UCSD-AML1 (cell line): ENCODE measurements around the gene ADGRA3.
A peak's percentile ranks its signal among the peaks of the same experiment; 100 is the strongest.

Experiments used
- DNase-seq: peaks from one replicate; lab custom pipeline; 2025; ENCODE audit not compliant: unreplicated experiment; lab: John Stamatoyannopoulos, UW

The ADGRA3 gene

DNA sequence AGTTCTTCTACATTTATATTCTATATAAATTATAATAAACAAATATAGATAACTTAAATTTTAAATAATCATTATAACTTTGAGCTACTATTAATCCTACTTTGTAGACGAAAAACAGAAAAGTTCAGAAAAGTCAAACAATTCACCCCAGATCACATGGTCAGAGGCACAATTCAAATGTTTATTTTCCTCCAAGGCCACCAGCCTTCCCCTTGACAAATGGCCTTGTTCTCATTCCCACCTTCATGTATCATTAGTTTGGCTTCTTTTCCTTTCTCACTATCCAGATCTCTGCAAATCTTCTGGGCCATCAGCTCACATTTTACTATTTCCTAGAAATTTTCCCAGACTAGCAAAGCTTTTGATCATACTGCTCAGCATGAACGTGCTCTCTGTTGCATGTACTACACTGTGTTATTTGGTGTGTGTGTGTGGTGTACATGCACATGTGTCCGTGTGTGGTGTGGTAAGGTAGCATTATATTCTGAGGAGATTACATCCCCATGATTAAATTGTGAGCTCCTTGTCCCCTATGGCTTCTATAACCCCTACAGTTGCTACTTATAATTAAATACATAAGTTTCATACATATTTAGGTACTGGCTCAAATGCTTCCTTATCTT, 61.5 kb downstream of the ADGRA3 start:
- no peak for DNase-seq

DNA sequence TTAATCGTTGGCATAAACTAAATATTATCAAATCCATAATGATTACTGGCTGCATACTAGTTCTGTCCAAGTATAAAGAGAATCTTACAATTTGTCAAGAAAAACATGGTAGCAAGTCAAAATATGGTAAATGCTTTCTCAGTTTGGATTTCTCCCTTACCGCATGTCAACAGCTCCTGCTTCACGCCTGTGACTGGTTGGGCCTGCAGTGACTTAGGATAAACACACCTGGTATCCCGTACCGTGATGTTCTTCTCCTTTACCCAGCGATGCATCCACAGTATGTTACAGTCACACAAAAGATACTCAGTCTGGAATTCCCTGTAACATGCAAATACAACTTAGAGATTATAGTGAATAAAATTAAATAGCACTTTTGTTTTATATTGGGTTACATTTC, 71.1 kb downstream of the ADGRA3 start:
- no peak for DNase-seq

DNA sequence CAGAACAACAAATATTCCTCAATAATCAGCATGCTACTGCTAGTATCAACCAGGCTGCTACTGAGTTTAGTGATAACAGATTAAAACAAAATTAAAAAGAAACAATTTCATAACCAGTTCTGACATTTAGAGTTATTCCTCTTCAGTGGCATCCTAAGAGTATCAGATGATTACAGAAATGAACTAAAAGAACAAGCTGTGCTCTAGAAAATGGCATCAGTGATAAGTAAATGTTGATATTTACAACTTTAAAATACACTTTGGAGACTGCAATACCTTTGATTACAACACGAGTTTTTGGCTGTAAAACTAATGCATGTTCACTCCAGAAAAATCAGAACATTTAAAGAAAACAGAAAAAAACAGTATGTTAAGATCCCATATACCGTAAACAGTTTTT, 72.9 kb downstream of the ADGRA3 start:
- no peak for DNase-seq

DNA sequence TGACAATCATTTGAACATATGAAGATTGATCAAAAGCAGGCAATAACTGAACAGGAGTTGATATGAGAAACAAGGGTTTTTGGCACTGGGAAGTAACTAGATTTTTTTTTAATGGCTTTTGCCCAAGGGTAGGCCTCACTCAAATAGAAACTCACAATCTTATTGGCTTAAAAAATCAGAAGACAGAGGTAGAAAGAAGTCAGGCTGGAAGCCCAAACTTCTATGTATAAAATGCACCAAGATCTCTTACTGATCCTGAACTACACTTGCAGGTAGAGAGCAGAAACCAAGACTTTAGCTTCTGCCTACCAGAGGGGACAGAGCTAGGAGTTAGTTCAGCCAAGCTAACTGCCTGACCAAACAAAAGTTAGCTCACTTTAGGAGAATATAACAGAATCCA, 74.9 kb downstream of the ADGRA3 start:
- DNase-seq: no peak

DNA sequence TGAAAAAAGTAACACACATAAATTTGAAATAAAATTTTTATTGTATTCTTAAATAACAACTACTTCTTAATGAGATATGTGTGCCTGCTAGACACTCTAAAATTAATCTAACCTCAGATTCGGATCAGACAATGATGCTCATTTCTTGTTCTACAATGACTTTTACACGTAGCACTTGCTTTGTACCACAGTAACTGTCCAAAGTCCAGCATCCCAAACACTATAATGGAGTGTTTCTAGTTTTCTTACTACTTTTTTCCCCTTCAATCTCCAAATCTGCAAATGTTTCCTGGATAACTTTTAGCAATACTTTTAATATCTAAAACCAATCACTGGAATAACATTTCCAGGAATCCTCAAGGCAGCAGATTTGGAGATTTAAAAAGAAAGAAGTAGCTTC, 75.9 kb downstream of the ADGRA3 start:
- DNase-seq: no peak

DNA sequence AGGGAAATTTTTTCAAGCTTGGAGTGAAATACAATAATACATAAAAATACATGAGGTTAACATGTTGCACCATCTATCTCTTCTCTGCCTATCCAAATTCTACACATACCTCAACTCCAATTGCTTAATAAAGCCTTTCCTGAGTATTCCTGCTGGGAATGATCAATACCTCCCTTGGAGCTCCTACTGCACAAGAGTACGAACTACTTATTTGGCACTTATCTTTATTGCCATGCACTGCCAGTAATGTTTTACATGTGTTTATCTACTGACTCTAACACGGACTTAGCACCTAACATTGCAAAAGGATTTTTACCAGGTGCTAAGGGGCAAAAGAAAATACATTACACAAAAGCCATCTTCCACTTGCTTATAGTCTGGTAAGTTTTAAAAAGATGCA, 80.2 kb downstream of the ADGRA3 start:
- DNase-seq: no peak

DNA sequence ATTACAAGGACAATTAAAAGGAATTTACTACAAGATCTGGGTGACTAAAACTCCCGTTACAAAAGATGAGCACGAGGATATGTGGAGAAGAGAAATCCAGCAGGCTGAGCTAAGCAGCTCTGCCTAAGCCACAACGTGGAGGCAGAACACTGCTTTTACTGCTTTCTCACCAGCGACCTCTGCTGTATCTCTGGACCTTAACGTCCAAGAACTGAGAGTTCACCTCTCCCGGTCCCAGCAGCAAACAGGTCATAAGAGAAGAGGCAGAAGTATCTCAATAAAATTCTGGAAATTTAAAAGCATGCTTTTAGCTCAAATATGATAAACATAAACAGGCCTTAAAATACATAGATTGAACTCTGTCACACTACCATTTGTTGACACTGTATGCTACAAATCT, 81.0 kb downstream of the ADGRA3 start:
- DNase-seq: no peak

DNA sequence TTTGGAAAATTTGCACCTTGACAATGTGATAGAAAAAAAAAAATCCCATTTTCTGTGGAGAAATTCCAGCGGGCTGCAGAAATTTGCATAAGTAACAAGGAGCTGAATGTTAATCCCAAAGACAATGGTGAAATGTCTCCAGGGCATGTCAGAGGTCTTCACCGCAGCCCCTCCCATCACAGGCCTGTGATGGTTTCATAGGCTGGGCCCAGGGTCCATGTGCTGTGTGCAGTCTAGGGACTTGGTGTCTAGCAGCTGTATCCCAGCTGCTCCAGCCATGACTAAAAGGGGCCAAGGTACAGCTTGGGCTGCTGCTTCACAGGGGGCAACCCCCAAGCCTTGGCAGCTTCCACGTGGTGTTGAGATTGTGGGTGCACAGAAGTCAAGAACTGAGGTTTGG, 85.2 kb downstream of the ADGRA3 start:
- DNase-seq: no peak

DNA sequence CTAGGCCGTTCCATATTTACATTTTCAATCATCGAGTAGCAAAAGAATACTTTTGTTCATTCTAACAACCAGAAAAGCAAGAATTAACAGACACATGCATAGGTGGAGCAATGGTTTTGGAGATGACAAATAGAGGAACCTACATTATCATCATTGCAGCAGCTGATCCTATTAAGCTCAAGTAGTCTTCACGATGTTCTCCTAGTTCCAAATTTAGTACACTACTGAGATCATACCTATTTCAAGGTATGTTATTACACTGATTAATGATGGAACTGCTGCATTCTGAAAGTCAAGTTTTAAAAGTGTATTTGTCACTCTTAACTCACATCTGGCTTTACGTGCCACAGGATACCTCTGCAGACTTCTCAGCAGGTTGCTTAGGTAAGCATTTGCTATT, 87.4 kb downstream of the ADGRA3 start:
- DNase-seq: no peak

DNA sequence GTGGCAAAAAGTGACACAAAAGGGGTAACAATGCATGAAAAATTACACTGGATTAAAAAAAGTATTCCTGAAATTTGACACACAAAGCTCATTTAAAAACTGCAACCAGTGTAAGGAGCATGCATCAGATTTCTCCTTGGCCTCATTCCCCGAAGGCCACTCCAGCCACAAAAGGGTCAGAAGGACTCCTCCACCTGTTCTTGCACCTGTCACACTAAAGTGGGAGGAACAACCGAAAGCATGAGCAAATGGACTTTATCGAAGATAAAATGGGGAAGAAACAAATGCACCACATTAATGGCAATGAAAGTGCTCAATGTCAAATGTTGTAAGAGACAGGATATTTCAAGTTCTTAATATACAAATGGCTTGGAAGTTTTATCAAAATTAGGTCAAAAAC, 88.2 kb downstream of the ADGRA3 start:
- no peak for DNase-seq

DNA sequence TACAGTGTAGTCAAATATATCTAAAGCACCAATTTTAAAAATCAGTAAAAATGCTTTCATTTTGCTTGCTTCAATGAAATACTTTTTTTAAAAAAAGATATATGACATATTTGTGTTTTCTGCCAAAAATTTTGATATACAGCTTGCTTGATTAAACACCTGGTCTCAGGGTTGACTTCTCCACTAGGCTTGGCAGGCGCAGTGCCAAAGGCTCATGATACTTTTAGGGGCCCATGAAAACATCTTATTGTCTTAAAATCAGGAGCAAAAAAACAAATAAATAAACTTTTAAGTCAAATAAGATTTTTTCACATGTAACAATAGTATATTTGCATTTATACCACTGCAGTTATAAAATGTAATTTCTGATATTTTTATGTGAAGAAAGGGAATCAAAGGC, 95.6 kb downstream of the ADGRA3 start:
- no peak for DNase-seq

DNA sequence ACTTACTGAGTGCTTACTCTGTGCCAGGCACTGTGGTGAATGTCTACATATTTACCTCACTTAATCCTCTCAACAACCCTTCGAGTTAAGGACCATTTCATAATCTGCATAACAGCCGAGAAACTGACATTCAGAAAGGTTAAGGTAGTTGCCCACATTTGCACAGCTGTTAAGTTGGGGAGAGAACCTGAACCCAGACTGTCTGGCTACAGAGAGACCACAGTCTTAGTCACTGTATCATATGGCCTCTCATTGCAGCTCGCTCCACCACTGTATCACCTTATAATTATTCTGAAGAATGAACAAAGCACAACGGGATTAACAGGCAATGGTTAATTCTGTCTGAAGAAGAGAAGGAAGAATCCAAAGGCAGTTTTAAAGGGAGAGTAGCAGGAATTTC, 98.5 kb downstream of the ADGRA3 start:
- DNase-seq: no peak

DNA sequence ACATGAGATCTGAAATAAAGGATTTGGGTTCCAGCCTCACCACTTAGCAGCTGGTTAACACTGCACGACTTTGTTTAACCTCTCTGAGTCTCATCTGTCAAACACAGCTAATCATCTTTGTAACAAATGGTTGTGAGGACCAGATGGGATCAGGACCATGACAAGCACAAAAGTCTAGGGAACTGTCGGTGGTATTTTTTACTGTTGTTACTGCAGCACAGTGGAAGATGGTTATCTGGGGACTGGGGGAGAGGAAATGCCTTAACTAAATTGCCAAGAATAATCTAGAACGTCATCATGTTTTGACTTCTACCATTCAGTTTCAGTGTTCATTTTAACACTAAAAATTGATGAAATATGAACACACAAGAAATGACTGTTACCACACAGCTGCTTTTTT, 99.5 kb downstream of the ADGRA3 start:
- DNase-seq: no peak

DNA sequence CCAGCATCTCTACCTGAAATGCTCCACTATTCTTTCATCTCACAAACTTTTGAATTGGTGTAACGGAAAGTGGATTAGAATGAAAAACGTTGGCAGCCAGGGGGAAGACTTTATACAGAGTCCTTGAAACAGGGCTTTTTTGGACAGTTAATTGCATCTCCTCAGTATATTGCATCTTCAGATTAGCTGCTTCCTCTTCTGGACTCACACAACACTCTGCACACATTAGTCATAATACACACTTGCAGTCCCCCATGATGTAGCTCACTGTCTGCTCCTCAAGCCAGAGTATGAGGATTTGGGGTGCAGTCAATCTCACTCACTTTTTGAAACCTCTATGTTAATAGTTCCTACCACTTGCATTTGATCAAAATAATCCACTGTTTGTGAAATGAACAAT, 101.0 kb downstream of the ADGRA3 start:
- DNase-seq: no peak

DNA sequence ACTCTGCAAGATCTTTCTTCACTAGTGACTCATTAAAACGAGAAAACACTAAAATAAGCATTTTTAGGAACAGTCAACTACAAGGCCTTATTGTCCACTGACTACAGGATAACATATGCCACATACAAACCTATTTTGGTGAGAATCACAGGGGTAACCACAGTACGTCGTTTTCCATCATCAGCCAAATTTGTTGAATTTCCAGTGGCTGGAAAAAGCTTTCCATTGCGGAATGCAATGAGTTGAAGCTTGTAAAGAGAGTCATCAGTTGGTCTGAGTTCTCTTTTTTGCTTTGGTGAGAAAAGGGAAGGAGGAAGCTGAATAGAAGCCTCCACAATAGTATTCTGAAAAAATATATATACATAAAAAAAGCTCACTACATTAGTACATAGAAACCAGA, 102.4 kb downstream of the ADGRA3 start:
- DNase-seq: no peak

DNA sequence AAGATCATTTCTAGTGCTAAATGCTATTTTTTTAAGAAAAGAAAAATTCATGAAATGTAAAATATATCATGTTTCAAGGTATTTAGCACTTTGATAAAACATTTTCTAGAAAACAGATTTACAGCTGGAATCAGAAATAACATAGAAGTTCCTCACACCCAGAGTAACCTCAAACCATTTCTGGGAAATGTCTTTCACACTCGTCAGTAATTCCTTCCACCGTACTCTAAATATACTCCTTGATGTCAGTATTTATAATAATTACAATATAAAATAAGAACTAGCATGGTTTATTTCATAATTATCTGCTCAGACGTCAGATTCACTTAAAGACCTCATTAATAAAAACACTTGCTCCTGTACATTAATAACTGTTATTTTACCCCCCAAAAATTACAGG, 103.9 kb downstream of the ADGRA3 start:
- no peak for DNase-seq

DNA sequence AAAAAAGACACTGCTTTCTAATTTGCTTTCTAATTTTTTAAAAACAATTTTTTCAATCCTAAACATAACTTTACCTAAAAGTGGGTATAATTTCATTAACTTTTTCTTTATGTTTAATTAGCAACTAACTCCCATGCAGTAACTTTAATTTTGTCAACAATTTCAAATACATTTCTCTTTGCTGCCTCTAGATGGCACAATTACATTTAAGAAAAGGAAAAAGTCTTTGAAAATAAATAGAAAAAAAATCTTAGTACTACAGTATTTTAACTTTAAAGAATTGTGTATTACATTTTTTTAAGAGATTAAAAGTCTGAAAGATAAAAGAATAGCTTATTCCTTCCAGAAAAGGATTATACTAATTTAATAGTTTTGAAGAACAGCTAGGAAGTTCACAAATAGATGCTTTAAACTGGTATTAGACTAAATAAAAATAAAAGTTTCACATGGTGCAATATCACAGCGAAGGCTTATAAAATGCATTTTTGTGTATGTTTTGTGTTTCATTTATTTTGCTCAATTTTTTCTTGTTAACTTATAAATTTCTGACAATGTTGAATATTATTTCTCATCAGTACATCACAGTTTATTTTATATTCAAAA, 105.1 kb downstream of the ADGRA3 start:
- no peak for DNase-seq

DNA sequence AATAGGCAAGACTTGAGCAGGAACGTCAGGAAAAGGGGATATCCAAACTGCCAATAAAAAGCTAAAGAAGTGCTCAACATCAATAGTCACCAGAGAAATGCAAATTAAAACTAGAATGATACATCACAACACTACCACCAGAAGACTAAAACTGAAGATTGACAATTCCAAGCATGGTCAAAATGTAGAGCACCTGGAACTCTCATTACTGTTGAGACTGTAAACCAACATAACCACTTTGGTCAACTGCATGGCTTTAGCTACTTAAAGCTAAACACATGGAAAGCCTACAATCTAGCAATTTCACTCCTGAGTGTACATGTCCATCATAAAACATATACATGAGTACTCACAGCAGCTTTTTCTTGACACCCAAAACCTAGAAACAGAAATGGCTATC, 107.4 kb downstream of the ADGRA3 start:
- DNase-seq: no peak

DNA sequence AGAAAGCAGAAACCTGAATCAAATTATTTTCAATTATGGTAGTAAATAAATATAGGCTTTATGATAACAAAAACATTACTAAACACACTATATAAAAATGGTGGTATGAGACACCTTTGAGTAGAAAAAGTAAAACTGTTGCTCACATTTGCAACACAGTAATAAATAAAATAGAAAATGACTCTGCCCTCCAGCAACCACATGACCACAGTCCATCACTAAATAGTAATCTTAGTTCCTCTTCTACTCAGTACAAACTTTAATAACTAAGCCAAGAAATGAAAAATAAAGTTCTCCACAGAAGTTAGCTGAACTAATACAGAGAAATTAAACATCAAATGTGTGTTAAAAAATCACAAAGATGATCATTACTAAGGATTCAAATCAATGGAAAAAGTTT, 108.5 kb downstream of the ADGRA3 start:
- no peak for DNase-seq

DNA sequence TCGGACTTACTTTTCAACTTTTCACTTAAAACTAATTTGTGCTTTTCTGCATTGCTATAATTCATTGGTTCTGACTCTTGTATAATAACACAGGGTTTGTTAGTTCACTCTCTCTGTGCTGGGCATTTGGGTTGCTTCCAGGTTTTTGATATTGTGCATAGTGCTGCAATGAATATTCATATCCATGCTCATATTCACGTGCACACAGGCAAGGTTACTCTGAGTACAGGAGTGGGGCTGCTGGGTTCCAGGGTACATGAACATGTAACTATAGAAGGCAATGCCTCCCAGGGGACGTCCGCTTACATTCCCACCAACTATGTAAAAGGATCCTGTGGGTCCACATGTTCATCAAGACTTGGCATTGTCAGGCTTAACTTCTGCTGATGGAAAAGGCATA, 117.2 kb downstream of the ADGRA3 start:
- no peak for DNase-seq

DNA sequence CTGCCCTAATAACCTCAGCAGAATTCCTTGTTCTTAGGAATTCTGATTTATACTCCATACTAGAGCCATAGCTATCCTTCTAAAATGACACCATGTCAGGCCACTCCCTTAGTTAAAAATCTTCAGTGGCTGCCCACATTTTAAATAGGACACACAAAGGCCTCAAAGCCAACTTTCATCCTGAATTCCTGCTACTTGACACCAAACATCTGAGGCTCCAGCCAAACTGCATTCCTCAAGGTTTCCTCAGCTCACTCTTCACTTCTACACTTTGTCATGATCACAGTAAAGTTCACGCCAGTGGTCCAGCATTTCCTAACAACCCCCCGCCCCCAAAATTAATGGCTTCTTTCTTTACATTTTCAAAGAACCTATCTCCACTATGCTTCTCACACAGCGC, 124.3 kb downstream of the ADGRA3 start:
- no peak for DNase-seq

DNA sequence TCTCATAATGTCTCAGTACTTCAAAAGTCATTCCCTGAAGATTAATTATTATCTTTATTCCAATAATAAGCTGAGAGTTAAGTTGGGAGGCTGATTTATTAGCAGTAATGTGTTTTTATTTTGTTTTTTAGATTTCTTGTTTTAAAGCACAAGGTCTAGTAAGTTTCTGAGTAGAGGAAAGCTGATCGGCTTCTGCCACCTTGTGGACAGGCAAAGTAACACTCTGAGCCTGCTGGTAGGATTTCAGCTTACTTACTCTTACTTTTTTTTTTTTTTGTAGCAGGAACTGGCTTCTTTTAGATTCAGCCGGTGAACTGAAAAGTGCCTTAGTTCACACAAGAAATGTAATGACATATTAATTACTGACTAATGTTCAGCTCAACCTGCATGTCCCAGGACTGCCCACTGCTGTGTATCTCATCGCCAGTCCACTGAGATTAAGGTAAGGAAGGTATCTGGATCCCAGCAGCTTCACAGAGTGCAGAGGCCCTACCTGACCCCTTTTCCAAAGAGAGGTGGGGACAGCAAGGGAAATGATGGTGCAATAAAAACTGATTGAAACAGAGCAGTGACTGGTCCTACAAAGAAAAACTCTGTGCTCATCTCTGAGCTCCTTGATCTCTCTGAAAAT, 126.5 kb downstream of the ADGRA3 start:
- DNase-seq: peak; percentile 16

DNA sequence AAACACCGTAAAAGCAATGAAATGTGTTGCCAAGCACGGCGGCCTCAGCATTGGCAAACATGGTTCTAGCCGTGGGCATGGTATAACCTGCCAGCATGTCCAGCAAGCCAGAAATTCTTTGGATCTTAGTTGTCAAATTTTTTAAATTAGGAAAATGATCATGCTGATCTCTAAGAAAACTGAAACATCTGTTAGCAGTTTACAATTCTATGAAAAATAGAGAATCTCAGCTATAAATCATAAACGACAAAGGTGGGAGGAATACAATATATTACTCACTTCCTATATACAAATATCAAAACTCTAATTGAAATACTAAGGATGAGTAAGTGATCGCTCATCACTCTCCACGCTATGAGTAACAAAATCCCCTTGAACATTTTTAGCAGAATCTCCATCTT, 130.3 kb downstream of the ADGRA3 start:
- DNase-seq: no peak
